ENCODE measurements around the gene RTN4IP1. TPM values are rescaled to one million over a fixed set of nuclear protein-coding genes. Genes with fewer than 3 reads are reported as not detected.

RTN4IP1 gene
- 8.2 to 10.2 TPM (median 8.9 TPM) in 5 replicates for total RNA-seq (2022; extraction: Qiagen RNA extraction; ENCODE audit: low read depth)

GRCh38 chr6:106629103-106629858 is at the start of gene RTN4IP1, which contains the start of gene QRSL1:
TSS of gene RTN4IP1 (minus strand) at chr6:106629498. CDS start at chr6:106629021, 477 bp downstream.
TSS of gene QRSL1 (plus strand) at chr6:106629578. CDS start at chr6:106629682, 104 bp downstream.

Other genes with a start within 250 kb of the RTN4IP1 start
- 6.8 to 8.5 TPM (median 8.2 TPM) in 5 replicates for gene QRSL1, start 80 bp upstream of the RTN4IP1 start, total RNA-seq (2022; extraction: Qiagen RNA extraction; ENCODE audit: low read depth)